Nucleus accumbens (tissue), 56 donors: ENCODE data around the gene ZFP64.
"Not testable (repeated sequence)": the region's sequence is repeated elsewhere in the genome, so short reads cannot be mapped to it uniquely, and the experiment has no call there.

Experiments used
- DNase-seq, 56 donors: peaks; one replicate each; lab custom pipeline; 2025; lab: John Stamatoyannopoulos, UW

The ZFP64 gene

GRCh38 chr20:52207020-52207810, 15.6 kb upstream of the ZFP64 start:
- DNase-seq, result no peak

GRCh38 chr20:52204136-52204535, 12.6 kb upstream of the ZFP64 start:
- no peak for DNase-seq

GRCh38 chr20:52201395-52201794, 9.8 kb upstream of the ZFP64 start:
- DNase-seq, result no peak

GRCh38 chr20:52200870-52201269, 9.3 kb upstream of the ZFP64 start:
- no peak for DNase-seq

GRCh38 chr20:52196845-52197244, 5.3 kb upstream of the ZFP64 start:
- DNase-seq, result no peak

GRCh38 chr20:52193886-52194545, 2.4 kb upstream of the ZFP64 start:
- no peak for DNase-seq

GRCh38 chr20:52193133-52193532, 1.6 kb upstream of the ZFP64 start:
- no peak for DNase-seq

GRCh38 chr20:52192719-52193007, 1.1 kb upstream of the ZFP64 start:
- not testable (repeated sequence) for DNase-seq

GRCh38 chr20:52191916-52192718, 538 bp upstream of the ZFP64 start:
- DNase-seq, result peak in 36 of 56 donors; percentile 8 to 83 (median 58)

GRCh38 chr20:52190437-52191131, 995 bp downstream of the ZFP64 start:
- DNase-seq, result peak in 16 of 56 donors; percentile 14 to 49 (median 40)

GRCh38 chr20:52181766-52182165, 9.8 kb downstream of the ZFP64 start:
- no peak for DNase-seq

GRCh38 chr20:52180180-52180840, 11.3 kb downstream of the ZFP64 start:
- DNase-seq, result no peak

GRCh38 chr20:52179331-52180179, 12.0 kb downstream of the ZFP64 start:
- DNase-seq, result no peak

- DNase-seq, result no peak
These were observed 12.9 kb downstream of the ZFP64 start for GRCh38 chr20:52178691-52179090.

- DNase-seq, result no peak
These were observed 15.7 kb downstream of the ZFP64 start for GRCh38 chr20:52175840-52176239.

- peak in 19 of 56 donors; percentile 2 to 38 (median 21) for DNase-seq
These were observed 19.1 kb downstream of the ZFP64 start for GRCh38 chr20:52172392-52173047.

- no peak for DNase-seq
These were observed 20.6 kb downstream of the ZFP64 start for GRCh38 chr20:52171025-52171424.

GRCh38 chr20:52168116-52168515, 23.5 kb downstream of the ZFP64 start:
- no peak for DNase-seq
